GM12872 (cell line): Measurements from ENCODE around the gene TJP1.

Experiments
- TF ChIP-seq, protein P1 (sequence below): IDR thresholded peaks from 3 replicates; pipeline ENCODE4 v1.5.1; 2011; ENCODE audit warnings: low read depth, mild to moderate bottlenecking, low read length, moderate library complexity; ENCODE audit not compliant: insufficient read depth

The TJP1 gene

DNA sequence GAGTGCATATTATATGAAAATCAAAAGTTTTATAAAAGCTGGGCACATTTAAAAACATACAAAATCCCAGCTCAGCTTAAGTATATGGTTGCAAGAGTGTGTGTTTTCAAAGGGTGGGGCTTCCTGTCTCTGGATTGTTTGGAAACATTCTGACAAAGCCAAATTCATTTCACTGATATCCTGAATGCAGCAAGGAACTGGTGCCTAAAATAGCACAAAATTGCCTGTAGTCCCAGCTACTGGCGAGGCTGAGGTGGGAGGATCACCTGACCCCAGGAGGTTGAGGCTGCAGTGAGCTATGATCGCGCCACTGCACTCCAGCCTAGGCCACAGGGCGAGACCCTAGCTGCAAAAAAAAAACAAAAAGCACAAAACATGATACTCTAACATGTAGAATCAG lies 13.0 kb upstream of the TJP1 start:
- TF ChIP-seq, protein P1, sequence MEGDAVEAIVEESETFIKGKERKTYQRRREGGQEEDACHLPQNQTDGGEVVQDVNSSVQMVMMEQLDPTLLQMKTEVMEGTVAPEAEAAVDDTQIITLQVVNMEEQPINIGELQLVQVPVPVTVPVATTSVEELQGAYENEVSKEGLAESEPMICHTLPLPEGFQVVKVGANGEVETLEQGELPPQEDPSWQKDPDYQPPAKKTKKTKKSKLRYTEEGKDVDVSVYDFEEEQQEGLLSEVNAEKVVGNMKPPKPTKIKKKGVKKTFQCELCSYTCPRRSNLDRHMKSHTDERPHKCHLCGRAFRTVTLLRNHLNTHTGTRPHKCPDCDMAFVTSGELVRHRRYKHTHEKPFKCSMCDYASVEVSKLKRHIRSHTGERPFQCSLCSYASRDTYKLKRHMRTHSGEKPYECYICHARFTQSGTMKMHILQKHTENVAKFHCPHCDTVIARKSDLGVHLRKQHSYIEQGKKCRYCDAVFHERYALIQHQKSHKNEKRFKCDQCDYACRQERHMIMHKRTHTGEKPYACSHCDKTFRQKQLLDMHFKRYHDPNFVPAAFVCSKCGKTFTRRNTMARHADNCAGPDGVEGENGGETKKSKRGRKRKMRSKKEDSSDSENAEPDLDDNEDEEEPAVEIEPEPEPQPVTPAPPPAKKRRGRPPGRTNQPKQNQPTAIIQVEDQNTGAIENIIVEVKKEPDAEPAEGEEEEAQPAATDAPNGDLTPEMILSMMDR: no peak

DNA sequence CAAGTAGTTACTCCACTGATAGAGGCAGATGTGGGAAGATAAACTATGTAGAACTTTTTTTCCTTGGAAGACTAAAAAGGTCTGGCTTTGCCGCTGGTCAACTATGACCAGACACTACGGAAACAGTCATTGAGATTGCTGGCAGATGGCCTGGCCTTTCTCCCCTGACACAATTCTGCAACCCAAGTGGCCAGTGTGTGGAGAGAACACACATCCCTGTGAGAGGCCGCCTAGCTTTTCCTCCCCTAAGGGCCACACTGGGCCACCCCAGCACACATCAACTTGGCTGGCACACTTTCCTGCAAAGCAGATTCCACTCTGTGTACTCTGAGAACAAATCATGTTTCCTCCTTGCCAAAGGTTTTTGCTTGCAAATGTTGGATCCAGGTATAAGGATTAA lies 10.4 kb upstream of the TJP1 start:
- TF ChIP-seq, protein P1: no peak

DNA sequence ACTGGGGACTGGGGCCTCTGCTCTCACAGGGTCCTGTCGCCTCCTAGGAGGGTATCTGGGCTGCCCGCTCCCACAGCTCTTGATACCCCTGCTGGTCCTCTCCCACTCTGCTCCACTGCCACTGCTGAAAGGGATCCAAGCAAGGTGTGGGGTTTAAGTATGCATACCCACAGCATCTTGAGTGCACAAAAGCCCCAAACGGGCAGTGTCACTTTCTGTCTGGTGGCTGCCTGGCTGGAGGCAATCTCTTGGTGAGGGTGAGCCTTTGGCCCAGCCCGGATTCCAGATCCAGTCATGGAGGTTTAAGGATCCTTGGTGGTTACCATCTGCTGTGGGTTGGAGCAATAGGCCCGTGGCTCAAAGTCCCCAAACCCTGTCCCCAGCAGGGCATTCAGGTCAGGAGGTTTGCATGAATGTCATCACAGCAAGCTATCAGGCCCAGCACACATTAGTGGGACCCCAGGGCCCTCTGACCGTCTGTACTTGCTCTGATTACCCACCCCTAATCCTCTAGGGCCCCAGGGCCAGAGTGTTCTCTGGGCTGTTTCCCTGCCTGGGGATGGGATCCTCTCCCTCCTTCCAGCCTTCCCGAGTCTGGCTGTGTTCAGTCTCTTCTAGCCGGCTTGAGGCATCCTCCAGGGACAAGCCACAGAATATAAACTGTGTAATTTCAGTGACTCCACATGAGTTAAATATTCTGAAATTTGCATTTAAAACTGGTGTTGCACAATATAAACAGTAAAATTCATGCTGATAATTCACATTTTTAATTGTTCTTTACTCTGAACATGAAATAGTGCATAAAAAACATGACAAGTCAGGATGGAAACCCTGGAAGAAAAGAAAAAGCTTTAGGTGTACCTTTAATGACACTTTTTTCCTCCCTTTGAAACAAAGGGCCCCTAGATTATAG lies 4.9 kb upstream of the TJP1 start:
- TF ChIP-seq, protein P1: no peak

DNA sequence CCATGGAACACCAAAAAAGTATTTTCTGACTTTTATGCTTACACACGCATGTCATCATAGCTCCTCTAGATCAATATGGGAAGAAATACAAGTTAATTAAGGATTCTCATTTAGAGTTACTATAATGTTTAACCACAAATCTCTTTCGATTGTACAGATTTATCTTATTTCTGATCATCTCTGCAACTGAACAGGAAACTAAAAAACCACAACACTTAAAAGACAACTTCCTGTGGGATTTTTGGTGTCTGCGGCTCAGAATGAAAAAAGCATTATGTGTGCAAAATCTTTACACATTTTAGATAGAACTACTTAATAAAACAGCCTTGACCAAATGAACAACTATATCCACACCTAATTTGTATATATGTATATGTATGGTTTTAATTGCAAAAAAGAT lies 3.0 kb upstream of the TJP1 start:
- TF ChIP-seq, protein P1: no peak

DNA sequence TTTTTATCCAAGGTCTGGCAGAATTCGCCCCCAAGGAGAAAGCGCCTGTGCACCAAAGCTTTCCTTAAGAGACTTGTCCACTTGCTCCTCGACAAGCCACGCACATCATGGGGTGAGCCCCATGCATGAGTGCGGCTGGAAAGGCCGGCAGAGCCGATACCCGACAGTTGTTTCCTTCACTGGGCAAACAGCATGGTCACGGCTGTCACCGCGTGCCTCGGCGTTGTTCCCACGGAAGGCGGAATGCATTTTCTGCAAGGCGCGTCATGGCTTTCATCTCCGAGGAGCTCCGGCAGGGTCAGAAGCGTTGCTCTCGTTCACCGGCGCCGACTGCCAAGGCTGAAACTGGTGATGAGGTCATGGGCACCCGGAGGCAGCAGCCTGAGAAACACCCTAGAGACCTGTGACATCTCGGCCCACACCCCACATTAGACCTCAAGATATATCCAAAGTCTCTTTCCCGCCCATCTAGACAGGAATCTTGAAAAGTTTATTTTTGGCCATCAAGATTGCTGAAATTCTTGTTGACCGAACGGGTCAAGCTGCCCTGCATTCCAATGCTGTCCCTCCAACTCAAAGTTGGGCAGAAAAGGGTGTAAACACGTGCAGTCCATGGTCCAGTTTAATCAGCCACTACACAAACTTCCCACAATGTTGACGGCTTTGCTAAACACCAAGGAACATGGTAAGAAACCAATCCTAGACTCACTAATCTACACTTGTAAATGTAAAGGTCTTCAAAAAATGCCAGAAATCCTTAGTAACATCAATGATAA lies 604 bp upstream of the TJP1 start:
- TF ChIP-seq, protein P1: no peak

DNA sequence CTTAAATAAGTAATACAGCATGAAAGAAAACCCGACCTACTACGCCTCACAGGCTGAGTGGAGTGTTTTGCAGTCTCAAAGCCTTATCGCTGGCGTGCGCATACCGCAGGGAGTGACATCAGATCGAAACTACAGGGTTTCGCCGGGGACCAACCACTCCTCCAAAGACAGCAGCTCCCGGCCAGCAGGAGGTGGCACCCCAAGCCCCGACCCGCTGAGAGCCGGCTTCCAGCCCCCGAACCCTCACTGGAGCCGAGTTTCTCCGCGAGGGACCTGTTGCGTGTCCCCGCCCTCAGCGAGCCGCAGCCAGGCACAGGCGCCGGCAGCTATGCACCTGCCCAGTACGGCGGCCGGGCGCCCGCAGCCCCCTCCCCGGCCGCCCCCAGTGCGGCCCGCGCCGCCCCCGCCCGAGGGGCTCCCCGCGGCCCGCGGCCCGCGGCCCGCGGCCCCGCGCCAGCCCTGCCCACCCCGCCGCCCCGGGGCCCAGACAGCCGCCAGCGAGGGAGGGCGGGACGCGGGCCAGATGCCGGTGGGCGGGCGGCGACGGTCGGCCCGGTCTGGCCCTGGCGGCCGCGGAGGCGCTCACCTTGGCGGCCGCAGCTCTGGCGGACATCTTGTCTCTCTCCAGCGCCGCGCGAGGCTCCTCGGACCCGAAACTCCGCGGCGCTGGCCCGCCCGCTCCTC lies 710 bp downstream of the TJP1 start:
- TF ChIP-seq, protein P1: no peak

DNA sequence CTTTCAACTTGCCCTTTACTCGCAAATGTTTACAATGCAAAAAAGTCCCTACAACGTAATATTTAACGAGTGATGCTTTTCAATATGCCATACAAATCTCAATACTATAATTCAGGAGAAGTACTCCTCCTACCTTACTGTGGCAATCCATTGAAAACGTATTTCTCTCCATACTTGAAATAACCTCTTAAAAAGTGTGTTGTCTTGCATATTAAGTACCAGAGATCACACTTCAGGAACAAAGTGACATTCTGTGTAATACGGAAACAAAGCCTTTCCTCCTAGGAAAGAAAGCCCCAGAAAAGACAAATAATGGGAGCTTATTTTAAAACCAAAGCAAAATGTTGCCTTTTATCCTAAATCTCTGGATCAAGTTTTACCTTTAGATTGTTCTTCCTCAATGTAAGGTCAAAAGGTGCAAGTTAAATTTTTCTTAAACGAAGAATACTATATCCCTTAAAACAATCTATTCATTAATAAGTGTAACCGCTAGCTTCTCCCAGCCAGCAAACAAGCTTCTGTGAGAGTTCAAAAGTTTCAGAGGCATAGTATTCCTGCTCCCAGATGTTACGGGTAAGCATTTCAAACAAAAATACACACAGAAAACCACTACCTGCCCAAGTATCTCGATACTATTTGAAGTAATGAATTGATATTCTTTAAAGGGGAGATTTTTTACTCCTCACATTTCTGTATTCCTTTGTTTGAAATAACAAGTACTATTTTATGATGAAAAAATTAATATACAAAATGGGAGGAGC lies 1.7 kb downstream of the TJP1 start:
- TF ChIP-seq, protein P1: no peak
